HG03064 (cell line): ENCODE results near the gene FTSJ3.
"Not testable (repeated sequence)": the region's sequence is repeated elsewhere in the genome, so short reads cannot be mapped to it uniquely, and the experiment has no call there.

ENCODE experiments used
- ATAC-seq: cut with Tn5 transposase; IDR thresholded peaks from one replicate; pipeline ENCODE4 v1.9.1; 2021; ENCODE audit warnings: low read depth; ENCODE audit not compliant: unreplicated experiment

Gene FTSJ3

DNA sequence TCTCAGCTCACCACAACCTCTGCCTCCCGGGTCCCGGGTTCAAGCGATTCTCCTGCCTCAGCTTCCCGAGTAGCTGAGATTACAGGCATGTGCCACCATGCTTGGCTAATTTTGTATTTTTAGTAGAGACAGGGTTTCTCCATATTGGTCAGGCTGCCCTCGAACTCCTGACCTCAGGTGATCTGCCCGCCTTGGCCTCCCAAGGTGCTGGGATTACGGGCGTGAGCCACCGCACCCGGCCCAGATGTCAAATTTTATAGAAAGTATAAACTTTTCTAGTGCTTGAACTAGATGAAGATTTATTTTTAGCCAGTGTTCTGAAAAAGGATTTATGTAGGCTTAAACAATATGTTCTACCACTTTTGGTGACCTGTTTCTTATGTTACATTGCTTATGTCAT, 31.1 kb downstream of the FTSJ3 start:
- ATAC-seq = not testable (repeated sequence)

DNA sequence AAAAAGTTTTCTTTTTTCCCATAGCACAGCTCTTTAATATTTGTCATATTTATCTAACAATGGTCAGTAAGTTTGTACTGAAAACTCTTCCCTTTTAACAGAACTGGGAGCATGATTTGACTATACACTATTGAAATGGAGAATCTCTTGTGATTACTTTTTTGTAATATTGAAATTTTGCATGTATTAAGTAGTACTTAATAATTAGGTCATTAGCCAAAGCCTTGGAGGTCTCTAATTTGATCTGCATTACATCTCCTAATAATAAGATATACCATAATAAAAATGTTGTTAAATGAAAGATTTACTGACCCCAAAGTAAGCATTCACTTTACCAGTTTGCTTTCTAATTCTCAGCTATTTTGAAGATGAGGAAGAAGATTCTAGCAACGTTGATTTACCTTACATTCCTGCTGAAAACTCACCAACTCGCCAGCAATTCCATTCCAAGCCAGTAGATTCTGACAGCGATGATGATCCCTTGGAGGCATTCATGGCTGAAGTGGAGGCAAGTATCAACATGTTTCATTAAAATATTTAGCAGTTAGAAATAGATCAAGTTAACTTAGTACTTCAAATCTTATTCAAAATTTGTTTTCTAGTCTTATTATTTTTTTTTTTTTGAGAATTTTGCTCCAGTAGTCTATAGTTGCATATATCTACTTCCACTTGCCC, 35.3 kb downstream of the FTSJ3 start:
- no peak for ATAC-seq

DNA sequence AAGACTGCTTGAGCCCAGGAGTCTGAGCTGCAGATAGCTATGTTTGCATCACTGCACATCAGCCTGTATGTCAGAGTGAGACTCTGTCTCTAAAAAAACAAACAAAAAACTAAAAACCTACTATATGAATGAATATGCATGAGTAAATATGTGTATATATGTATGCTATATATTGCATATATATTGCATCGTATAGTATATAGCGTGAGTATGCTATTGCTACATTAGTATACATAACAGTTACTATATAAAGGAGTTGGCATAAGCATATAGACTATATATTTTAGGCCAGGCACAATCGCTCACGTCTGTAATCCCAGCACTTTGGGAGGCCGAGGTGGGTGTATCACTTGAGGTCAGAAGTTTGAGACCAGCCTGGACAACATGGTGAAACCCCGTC, 37.4 kb downstream of the FTSJ3 start:
- ATAC-seq = no peak

- ATAC-seq = no peak
Observed at GRCh38 chr17:63786971-63787711, 40.3 kb downstream of the FTSJ3 start.

DNA sequence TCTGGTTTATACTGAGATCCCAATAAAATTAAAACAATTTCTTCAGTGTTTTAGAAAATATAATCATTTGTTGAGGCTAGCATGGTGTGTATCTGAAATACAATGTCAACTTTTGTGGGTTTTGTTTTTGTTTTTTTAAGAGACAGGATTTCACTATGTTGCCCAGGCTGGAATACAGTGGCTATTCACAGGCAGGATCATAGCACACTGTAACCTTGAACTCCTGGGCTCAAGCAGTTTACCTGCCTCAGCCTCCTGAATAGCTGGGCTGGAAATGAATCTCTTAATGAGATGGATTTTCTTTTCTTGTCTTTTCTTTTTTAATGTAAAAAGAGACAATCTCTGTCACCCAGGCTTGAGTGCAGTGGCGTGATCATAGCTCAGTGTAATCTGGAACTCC, 41.3 kb downstream of the FTSJ3 start:
- ATAC-seq = no peak

- no peak for ATAC-seq
Observed at GRCh38 chr17:63785556-63785955, 41.9 kb downstream of the FTSJ3 start.

DNA sequence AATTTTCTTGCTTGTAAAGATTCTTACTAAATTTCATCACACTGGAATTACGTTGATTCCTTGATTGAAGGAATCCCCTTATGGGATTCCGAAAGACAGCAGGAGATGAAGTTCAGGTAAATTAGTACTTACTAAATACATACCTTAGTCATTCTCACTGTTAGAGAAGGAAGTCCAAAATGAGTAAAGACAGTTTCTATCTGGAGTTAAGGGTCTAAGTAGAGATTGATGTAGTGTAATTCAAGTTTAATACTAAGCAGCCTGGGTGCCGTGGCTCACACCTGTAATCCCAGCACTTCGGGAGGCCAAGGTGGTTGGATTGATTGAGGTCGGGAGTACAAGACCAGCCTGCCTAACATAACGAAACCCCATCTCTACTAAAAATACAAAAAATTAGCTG, 43.9 kb downstream of the FTSJ3 start:
- ATAC-seq = no peak

DNA sequence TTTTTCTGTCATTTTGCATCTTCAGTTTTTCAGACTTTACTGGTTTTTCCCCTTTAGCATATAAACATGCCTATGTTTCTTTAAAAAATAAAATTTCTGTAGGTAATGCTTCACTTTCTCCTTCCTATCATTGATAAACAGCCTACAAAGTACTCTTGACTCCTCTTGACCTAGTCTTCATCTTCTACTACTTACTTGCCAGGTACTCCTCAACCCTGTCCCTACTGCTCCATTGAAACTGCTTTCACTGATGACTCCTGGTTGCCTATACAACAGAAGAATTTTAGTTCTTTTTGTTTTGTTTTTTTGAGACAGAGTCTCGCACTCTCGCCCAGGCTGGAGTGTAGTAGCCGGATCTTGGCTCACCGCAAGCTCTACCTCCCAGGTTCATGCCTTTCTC, 46.5 kb downstream of the FTSJ3 start:
- no peak for ATAC-seq

DNA sequence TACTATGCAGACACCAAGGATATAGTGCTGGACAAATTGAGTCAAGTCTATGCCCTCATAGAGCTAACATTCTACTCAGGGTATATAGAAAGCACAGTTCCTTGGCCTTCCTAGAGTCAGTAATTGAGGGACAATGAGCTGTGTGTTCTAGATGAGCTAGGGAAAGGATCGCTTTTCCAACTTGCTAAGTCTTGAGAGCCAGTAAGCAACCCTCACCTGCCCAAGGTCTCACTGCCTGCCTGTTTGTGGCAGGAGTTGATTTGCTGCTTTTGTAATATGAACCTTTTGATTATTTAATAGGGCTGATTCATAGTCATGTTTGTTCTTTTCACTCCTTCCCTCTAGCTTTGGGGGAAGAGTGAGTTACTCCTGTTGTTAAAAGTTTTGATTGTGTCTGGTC, 47.0 kb downstream of the FTSJ3 start:
- no peak for ATAC-seq

DNA sequence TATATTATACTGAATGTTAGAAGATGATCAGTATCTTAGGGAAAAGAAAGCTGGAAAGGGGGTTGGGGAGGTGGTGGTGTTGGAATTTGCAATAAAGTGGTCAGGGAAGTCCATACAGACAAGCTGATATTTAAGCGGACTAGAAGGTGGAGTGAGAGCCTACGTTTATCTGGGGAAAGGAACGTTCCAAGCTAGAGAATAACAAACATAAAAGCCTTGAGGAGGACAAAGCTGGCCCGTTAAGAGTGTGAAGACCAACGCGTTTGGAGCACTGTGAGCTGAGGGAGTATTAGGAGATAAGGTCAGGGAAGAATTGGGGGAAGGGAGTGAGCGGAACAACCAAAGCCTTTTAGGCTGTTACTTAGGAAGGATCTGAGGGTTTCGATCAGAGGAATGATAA, 52.0 kb downstream of the FTSJ3 start:
- no peak for ATAC-seq

DNA sequence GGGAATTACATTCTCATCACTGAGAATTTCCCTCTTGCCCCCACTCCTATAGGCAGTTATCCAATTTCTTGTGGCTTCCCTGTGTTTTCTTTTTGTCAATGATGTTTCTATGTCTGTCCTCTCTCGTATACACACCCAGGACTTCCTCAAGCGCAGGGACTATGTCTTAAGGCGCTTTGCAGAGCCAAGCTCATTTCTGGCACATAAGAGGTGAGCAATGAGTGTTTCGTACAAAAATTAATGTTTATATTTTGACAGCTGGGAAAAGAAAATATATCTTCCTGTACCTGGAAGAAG, 52.5 kb downstream of the FTSJ3 start:
- no peak for ATAC-seq

DNA sequence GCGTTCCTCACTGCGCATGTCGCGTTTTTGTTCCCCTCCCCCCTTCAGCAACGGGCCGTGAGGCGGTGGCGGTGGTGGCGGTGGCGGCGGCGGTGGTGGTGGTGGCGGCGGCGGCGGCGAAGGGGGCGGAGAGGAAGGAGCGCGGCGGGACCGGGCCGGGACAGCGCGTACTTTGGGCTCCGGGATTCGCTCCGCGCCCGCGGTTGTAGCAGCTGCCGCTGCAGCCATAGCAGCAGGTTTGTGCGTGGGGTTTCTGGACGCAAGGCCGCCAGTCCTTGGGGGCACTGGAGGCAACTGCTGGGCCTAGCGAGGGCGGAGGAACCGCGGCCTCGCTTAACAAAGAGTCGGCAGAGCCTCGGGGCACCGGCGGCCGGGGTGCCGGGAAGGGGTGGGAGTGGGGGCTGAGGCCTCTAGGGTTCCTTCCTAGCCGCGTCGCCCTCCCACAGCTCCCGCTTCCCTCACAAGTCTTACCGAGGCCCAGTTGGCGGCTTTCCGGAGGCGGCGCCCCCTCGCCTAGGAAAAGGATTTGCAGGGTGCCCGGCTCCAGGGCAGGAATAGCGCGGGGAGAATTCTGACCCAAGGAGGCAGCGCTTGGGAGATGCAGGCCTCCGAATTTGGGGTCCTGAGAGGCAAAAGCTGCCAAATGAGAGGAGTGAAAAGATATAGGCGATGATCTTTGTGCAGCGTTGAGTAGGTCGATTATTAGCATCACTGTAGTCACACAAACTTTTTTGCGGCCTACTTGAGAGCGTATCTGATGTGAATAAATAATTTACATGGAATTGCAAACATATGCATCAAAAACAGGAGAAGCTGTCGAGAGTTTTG, 53.1 kb downstream of the FTSJ3 start, which contains the start of gene DDX42:
Gene DDX42, plus strand, starts transcription at position 30 of the 828 bp plus-strand sequence. CDS start 12,880 bp downstream, outside the sequence.
- ATAC-seq = no peak

DNA sequence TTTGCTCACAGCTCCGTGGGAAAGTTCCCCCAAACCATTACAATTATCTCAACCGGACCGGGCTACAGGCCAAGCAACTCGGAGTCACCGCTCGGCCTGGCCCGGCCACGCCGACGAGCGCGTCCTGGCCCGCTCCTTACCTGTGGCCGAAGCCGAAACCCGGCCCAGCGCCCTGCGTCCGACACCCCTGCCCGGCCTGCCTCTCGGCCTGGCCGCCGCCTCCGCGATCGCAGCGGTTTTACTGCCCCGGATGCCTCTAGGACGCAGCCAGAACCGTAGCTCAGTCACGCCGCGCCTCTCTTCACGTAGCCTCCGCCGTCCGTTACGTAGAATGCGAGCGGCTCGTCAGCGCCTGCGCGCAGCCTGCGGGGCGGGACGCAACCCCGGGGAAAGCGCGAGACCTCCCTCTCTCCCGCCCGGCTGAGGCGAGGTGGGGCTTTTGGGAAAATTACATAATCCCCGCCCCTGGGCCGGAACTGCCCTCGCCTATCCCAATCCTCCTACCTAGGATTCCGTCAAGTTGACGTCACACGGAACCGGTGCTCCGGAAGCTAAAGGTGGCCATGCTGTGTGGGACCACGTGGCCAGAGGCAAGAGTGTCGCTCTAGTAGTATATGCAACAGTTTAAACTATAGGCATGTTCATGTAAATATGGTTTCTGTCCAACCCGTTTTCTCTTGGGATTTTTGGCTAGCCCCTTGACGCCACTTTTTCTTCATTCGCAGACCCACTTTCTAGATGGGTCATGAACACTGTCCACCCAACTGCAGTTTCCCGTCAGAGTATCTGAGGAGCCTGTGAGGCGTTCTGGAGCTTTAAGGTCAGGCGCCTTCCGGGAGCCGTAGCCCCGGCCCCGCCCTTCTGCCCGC, 54.0 kb downstream of the FTSJ3 start, which contains the start of gene CCDC47:
Gene CCDC47, minus strand, starts transcription at position 326 of the 869 bp plus-strand sequence. CDS start 7,422 bp downstream, outside the sequence.
- peak; percentile 93 for ATAC-seq

DNA sequence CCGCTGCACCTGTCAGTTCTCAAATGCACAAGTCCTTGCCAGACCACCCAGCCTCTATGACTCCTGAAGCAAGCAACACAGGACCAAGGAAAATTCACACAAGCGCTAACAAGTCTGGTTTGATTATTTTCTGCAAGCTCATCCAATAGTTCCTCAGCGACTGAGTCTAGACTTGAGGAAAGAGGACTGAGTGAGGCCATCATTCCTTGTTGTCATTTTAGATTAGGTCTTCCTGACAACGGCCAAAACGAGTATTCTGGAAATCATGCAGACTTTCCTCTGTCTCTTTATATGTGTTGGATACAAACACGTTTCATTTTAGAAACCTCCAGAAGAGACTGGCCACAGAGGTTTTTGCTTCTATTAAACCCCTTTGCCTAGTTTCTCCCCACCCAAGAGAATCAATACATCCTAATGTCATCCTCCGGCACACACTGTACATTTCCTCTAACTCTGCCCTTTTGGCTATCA, 54.6 kb downstream of the FTSJ3 start:
- no peak for ATAC-seq
